HG03095 (cell line): ENCODE results near the gene BCAS1.

ENCODE experiments used
- ATAC-seq: cut with Tn5 transposase; IDR thresholded peaks from one replicate; pipeline ENCODE4 v1.9.1; 2021; ENCODE audit warnings: moderate library complexity; ENCODE audit not compliant: unreplicated experiment

Gene BCAS1

DNA sequence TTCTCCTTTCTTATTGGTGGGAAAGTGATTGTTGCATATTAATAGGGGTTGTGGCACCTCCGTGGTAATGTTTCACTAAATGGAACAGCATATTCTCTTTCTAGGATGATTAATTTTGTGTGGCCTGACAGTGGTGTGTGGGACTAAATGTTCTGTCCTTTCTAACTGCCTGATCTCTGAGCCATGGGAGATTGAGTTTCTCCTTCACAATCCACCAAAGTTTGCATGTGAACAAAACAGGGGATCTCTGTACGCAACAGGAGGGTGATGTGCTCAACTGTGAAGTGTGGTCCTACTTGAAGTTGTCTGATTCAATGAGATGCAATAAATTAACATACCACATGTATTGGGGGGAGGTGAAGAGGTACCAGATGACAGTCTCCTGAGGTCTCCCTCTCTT is 19.3 kb downstream of the BCAS1 start:
- ATAC-seq: no peak

DNA sequence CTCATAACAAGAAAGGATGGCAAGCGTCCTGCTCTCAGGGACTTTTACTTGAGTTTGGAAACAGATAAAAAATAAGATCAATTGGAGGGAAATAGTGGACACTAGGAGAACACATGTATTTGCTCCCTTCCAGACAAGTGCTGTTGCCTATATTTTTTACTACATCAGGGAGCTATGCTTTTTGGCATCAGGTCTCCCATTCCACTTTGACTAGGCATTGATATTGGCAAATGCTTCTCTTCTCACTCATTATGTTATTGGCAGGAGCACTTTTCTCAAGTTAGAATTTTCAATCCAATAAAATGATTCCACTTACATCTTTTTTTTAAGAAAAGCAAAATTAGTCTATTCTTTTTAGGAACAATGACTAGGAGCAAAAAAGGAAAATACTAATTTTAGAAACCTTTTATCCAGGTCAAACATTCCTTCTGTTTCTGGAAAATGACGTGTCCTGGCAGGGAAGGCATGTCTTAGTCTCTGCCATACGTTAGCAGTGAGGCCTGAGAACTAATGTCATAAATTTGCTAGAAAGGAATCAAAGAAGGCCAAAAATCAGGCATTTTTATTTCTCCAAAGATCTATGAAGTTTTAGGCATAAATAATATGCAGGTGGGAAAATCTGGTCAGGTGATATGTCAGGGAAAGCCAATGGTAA is 21.4 kb downstream of the BCAS1 start:
- no peak for ATAC-seq

GRCh38 chr20:54048481-54048880 is 21.9 kb downstream of the BCAS1 start:
- no peak for ATAC-seq

- no peak for ATAC-seq
Measured at GRCh38 chr20:54047720-54048119, 22.7 kb downstream of the BCAS1 start.

DNA sequence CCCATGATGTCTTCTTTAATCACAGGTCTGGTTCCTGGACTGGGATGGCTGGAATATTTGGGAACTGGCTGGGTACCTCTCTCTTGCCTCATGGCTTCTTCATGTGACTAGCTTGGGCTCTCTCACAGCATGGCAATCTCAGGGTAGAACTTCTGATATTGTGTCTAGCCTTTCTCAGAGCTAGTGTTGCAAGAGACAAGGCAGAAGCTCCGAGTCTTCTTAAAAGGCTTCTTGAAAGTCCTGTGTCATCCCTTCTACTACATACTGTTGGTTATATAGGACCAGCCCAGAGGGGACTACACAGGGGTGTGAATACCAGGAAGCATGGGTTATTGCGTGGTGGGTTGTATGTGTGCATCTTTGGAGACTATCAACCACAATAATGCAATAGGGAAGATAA is 23.3 kb downstream of the BCAS1 start:
- ATAC-seq: no peak

DNA sequence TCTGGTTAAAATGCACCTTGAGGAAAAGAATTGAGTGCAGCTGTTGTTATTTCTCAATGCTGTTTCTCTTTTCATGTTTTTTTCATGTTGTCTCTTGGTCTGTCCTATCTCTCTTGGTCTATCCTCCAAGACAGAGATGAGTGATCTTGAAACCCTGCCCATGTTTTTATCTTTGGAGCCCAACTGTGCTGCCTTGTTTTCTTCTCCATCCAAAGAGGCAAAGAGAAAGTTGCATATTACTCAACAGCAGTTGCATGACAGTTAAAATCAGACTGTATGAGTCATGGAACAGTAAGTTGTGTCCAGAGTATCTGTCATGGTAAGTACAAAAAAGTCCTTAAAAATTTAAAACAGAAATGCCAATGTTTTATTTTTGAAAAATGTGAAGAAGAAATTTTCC is 26.2 kb downstream of the BCAS1 start:
- no peak for ATAC-seq

GRCh38 chr20:54043076-54043967 is 27.1 kb downstream of the BCAS1 start:
- no peak for ATAC-seq

GRCh38 chr20:54042021-54042420 is 28.4 kb downstream of the BCAS1 start:
- no peak for ATAC-seq

DNA sequence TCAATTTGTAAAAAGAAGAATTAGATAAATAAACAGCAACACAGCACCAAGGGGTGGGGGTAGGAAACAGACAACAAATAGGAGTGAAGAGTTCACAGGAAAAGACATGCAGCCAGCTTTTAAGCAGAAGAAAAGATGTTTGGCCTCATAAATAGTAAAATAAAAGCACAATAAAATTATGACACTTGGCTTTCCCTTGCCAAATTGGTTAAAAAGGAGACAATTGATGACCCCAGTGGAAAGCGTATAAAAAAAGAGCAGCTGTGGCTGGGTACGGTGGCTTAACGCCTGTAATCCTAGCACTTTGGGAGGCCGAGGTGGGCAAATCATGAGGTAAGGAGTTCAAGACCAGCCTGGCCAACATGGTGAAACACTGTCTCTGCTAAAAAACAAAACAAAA is 29.1 kb downstream of the BCAS1 start:
- ATAC-seq: no peak

DNA sequence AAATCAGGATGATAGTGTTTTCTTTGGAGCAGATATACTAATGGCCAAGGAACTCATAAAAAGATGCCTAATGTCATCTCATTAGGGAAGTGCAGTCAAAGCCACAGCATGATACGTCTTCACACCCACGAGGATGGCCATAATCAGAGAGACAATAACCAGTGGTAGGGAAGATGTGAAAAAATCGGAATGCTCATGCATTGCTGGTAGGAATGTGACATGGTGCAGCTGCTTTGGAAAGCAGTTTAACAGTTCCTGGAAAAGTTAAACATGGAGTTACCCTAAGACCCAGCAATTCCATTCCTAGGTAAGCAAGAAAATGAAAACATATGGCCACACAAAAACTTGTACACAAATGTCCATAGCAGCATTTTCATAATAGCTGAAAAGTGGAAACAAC is 29.9 kb downstream of the BCAS1 start:
- no peak for ATAC-seq

- no peak for ATAC-seq
Measured at GRCh38 chr20:54038961-54039360, 31.4 kb downstream of the BCAS1 start.

GRCh38 chr20:54037525-54037924 is 32.9 kb downstream of the BCAS1 start:
- ATAC-seq: no peak

DNA sequence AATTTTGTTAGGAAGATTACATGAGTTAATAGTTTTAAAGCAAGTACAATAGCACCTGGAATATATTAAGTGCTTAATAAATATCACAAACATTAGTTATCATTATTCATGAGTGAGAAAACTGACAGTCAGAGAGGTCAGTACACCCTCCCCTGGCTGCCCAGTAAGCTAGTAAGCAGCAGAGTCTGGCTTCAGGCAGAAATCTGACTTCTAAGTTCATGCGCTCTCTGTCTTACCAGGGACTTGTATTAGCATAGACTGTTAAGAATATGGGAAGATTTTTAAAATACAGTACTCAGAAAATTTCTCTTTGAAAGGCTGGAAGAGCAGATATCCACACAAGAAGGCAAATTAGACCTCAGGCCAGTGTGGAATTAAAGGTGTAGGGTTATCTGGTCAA is 40.8 kb downstream of the BCAS1 start:
- ATAC-seq: no peak

DNA sequence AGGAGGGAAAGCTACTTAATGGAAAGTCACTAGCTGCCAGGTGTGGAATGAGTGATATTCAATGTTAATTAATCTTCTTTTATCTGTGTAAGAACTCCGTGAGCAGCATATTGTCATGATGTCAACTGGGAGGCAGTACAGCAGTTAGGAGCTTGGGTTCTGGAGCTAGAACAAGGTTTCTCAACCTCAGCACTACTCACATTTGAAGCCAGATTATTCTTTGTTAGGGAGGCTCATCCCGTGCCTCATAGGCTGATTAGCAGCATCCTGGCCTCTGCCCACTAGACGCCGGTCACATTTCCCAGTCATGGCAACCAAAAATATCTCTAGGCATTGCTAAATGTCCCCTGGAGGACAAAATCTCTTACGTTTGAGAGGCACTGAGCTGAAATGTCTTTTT is 41.2 kb downstream of the BCAS1 start:
- no peak for ATAC-seq

DNA sequence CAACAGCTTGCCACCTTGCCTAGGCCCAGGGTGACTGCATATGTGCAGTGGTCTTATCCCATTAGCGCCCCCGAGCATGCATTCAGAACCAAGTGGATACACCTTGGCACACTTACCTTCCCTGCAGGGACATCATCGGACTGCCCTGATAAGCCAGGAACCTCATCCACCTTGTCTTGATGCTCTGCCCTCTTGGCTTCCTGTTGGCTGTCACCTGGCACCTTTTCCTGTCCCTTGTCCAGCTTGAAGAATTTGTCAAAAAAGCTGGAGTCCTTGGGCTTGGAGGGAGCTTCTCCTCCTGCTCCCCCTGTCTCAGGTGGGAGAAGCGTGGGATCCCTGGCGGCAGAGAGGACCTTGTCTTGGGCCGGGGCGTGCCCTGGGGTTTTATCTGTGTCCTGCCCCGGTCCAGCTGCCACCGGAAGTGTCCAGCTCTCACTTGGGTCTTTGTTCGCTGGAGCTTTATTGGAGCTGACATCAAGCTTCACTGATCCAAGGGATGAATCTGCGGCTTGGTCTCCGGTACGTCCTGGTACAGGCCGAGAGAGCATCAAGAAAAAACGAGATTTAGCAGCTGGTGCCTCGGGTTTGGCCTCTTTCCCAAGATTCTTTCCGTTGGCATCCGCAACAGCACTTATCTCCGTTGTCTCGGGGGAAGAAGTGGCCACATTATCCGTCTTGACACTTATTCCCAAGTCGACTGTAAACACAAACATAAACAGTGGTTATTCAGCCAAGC is 42.0 kb downstream of the BCAS1 start:
- ATAC-seq: no peak

- ATAC-seq: no peak
Measured at GRCh38 chr20:54027704-54028103, 42.7 kb downstream of the BCAS1 start.

DNA sequence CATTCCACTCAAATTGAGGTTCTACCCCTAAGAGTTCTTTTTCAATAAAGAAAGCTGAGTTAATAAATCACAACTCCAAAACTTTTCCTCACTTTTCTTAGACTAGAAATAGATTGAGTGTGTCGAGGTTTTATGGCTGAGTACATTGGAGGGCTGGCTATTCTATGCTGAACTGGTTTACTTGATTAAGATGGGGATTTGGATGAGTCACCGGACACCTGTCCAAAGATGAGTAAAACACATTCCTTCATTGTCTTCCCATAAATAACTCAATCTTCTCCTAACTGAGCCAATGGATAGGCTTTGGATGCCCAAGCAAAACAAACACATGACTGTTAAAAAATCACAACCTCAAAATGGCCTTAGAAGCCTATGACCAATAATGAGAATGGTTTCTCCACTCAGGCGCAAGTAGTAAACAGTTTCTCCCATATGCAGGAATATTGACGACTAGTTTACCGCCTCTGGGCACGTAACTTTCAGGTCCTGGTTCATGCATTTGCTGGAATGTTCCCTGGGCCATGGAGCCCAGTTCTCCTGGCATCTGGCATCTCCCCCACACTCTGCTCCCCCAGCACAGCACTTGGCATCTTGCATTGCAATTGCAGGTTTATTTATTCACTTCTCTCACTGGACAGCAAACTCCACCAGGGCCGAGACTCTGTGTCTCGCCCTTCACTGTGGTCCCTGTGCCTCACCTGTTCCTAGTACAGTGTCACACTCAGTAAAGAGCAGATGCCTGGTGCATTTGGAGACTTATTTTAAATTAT is 43.9 kb downstream of the BCAS1 start:
- ATAC-seq: no peak

GRCh38 chr20:54025251-54025771 is 45.1 kb downstream of the BCAS1 start:
- ATAC-seq: no peak

GRCh38 chr20:54023406-54023805 is 47.0 kb downstream of the BCAS1 start:
- no peak for ATAC-seq

DNA sequence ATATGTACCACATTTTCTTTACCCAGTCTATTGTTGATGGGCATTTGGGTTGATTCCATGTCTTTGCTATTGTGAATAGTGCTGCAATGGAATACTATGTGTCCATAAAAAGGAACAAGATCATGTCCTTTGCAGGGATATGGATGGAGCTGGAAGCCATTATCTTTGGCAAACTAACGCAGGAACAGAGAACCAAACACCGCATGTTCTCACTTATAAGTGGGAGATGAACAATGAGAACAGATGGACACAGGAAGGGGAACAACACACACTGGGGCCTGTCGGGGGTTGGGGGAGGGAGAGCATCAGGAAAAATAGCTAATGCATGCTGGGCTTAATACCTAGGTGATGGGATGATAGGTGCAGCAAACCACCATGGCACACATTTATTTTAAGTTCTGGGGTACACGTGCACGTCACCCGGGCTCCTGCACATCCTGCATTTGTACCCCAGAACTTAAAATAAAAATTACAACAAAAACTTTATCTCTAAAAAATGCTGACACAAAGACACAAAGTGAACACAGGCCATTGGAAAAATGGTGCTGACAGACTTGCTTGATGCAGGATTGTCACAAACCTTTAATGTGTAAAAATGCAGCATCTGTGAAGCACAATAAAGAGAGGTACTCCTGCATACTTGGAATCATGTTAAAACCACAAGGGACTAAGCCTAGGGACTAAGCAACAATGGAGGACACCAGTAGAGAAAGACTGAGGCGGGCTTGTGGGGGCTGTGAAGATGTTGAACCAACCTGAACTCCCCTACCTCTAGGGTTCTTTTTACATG is 48.8 kb downstream of the BCAS1 start:
- ATAC-seq: no peak
